ENCODE measurements around the gene CAMSAP2.

Gene CAMSAP2

GRCh38 chr1:200805719-200806118 lies 67.0 kb downstream of the CAMSAP2 start:
- no peak for TF ChIP-seq CTCF (IDR thresholded peaks at IDR 0.05)

- TF ChIP-seq CTCF (IDR thresholded peaks at IDR 0.05): no peak
Observed at GRCh38 chr1:200808846-200809245, 70.2 kb downstream of the CAMSAP2 start.

GRCh38 chr1:200811704-200812103 lies 73.0 kb downstream of the CAMSAP2 start:
- TF ChIP-seq CTCF (IDR thresholded peaks at IDR 0.05): no peak

- TF ChIP-seq CTCF (IDR thresholded peaks at IDR 0.05): no peak
Observed at GRCh38 chr1:200818248-200818647, 79.6 kb downstream of the CAMSAP2 start.

GRCh38 chr1:200819726-200820125 lies 81.0 kb downstream of the CAMSAP2 start:
- TF ChIP-seq CTCF (IDR thresholded peaks at IDR 0.05): no peak

- TF ChIP-seq CTCF (IDR thresholded peaks at IDR 0.05): no peak
Observed at GRCh38 chr1:200831091-200831490, 92.4 kb downstream of the CAMSAP2 start.

GRCh38 chr1:200834383-200834782 lies 95.7 kb downstream of the CAMSAP2 start:
- TF ChIP-seq CTCF (IDR thresholded peaks at IDR 0.05): no peak

- TF ChIP-seq CTCF (IDR thresholded peaks at IDR 0.05): no peak
Observed at GRCh38 chr1:200836213-200836612, 97.5 kb downstream of the CAMSAP2 start.

Measured in LNCAP (cell line).